HEK293 (cell line): ENCODE results near the gene ABAT.

Experiments used
- CTCF ChIA-PET: fragments of 350-600 bp; formaldehyde crosslinking; extraction: SDS; loops from one replicate; lab custom pipeline; 2021; ENCODE audit warnings: antibody characterized with exemption; lab: Yijun Ruan, JAX
- POLR2A ChIA-PET: fragments of 300-600 bp; formaldehyde crosslinking; extraction: SDS; loops from one replicate; lab custom pipeline; 2020; ENCODE audit warnings: antibody characterized with exemption, inconsistent platforms; lab: Yijun Ruan, JAX
- H3K27ac ChIP-seq: fragments of 200-500 bp; sonication (Bioruptor generic); 2 replicates; pipeline ENCODE4 v1.5.1; 2014; ENCODE audit warnings: low read depth, low read length, control low read depth, inconsistent platforms; ENCODE audit errors: extremely low read depth
- H3K36me3 ChIP-seq, 2 experiments: fragments of 200-500 bp in 1 of 2; sonication (Bioruptor generic) in 1 of 2; 1 replicate in 1 of 2; 2 replicates in 1 of 2; pipeline ENCODE4 v1.5.1; 2014 to 2017; ENCODE audit warnings: inconsistent platforms in 2 of 2, low read length in 2 of 2; ENCODE audit not compliant: control insufficient read depth in 2 of 2, insufficient read depth in 1 of 2
- H3K4me1 ChIP-seq: fragments of 200-500 bp; sonication (Bioruptor generic); 2 replicates; pipeline ENCODE4 v1.5.1; 2014; ENCODE audit warnings: mild to moderate bottlenecking, low read length, inconsistent platforms; ENCODE audit not compliant: control insufficient read depth, insufficient read depth
- H3K4me3 ChIP-seq: 2 replicates; pipeline ENCODE4 v1.5.1; 2011; ENCODE audit warnings: low read depth, mild to moderate bottlenecking, control low read depth, low read length, moderate library complexity
- H3K9me3 ChIP-seq: fragments of 200-500 bp; sonication (Bioruptor generic); 2 replicates; pipeline ENCODE4 v1.5.1; 2014; ENCODE audit warnings: low read depth, low read length, inconsistent platforms; ENCODE audit not compliant: control insufficient read depth, insufficient read depth
- BCL11A ChIP-seq: fragments of 450-650 bp; formaldehyde crosslinking; IDR thresholded peaks from 2 replicates; pipeline ENCODE4 v1.5.1; 2016; ENCODE audit warnings: low read depth, missing biosample characterization, missing genetic modification characterization
- OVOL3 ChIP-seq: fragments of 450-650 bp; formaldehyde crosslinking; IDR thresholded peaks from 2 replicates; pipeline ENCODE4 v1.5.1; 2016; ENCODE audit warnings: missing biosample characterization, missing genetic modification characterization
- PRDM1 ChIP-seq: fragments of 450-650 bp; formaldehyde crosslinking; IDR thresholded peaks from 2 replicates; pipeline ENCODE4; 2016; ENCODE audit warnings: missing biosample characterization, missing genetic modification characterization
- ZBTB21 ChIP-seq: fragments of 450-650 bp; formaldehyde crosslinking; IDR thresholded peaks from 2 replicates; pipeline ENCODE4 v1.5.1; 2017; ENCODE audit warnings: missing biosample characterization, missing genetic modification characterization
- ZBTB48 ChIP-seq: fragments of 450-650 bp; formaldehyde crosslinking; IDR thresholded peaks from 2 replicates; pipeline ENCODE4 v1.5.1; 2016; ENCODE audit warnings: missing biosample characterization, missing genetic modification characterization
- ZNF114 ChIP-seq: fragments of 450-650 bp; formaldehyde crosslinking; IDR thresholded peaks from 2 replicates; pipeline ENCODE4 v1.5.0; 2017; ENCODE audit warnings: missing biosample characterization, missing genetic modification characterization
- ZNF239 ChIP-seq: fragments of 450-650 bp; formaldehyde crosslinking; IDR thresholded peaks from 2 replicates; pipeline ENCODE4 v1.5.1; 2016; ENCODE audit warnings: missing biosample characterization, missing genetic modification characterization
- ZNF292 ChIP-seq: fragments of 450-650 bp; formaldehyde crosslinking; IDR thresholded peaks from 2 replicates; pipeline ENCODE4 v1.5.1; 2016; ENCODE audit warnings: low read depth, missing biosample characterization, missing genetic modification characterization, borderline replicate concordance
- ZNF37A ChIP-seq: fragments of 450-650 bp; IDR thresholded peaks from 2 replicates; pipeline ENCODE4 v1.5.1; 2018; ENCODE audit warnings: missing biosample characterization, missing genetic modification characterization
- ZNF394 ChIP-seq: fragments of 450-650 bp; formaldehyde crosslinking; IDR thresholded peaks from 2 replicates; pipeline ENCODE4 v1.5.1; 2016; ENCODE audit warnings: missing biosample characterization, missing genetic modification characterization, mild to moderate bottlenecking, moderate library complexity, borderline replicate concordance
- ZNF555 ChIP-seq: fragments of 450-650 bp; formaldehyde crosslinking; conservative IDR thresholded peaks from 2 replicates; pipeline ENCODE4 v1.5.1; 2017; ENCODE audit warnings: missing biosample characterization, mild to moderate bottlenecking, missing genetic modification characterization, inconsistent platforms
- ZNF624 ChIP-seq: fragments of 450-650 bp; formaldehyde crosslinking; IDR thresholded peaks from 2 replicates; pipeline ENCODE4 v1.5.1; 2017; ENCODE audit warnings: missing biosample characterization, missing genetic modification characterization
- ZNF629 ChIP-seq: fragments of 450-650 bp; formaldehyde crosslinking; IDR thresholded peaks from 2 replicates; pipeline ENCODE4 v1.5.1; 2017; ENCODE audit warnings: missing biosample characterization, missing genetic modification characterization
- ZNF658 ChIP-seq: fragments of 450-650 bp; formaldehyde crosslinking; IDR thresholded peaks from 2 replicates; pipeline ENCODE4; 2016; ENCODE audit warnings: missing biosample characterization, missing genetic modification characterization
- ZNF692 ChIP-seq: fragments of 450-650 bp; formaldehyde crosslinking; IDR thresholded peaks from 2 replicates; pipeline ENCODE4 v1.5.1; 2016; ENCODE audit warnings: missing biosample characterization, missing genetic modification characterization
- ZNF704 ChIP-seq: fragments of 450-650 bp; formaldehyde crosslinking; IDR thresholded peaks from 2 replicates; pipeline ENCODE4 v1.5.1; 2016; ENCODE audit warnings: missing biosample characterization, missing genetic modification characterization
- ZNF791 ChIP-seq: fragments of 450-650 bp; formaldehyde crosslinking; IDR thresholded peaks from 2 replicates; pipeline ENCODE4 v1.5.1; 2016; ENCODE audit warnings: missing biosample characterization, missing genetic modification characterization
- ZSCAN16 ChIP-seq: fragments of 450-650 bp; formaldehyde crosslinking; IDR thresholded peaks from 2 replicates; pipeline ENCODE4 v1.5.1; 2016; ENCODE audit warnings: missing biosample characterization, missing genetic modification characterization
- ZSCAN4 ChIP-seq: fragments of 450-650 bp; formaldehyde crosslinking; IDR thresholded peaks from 2 replicates; pipeline ENCODE4 v1.5.1; 2017; ENCODE audit warnings: missing biosample characterization, missing genetic modification characterization
- ZSCAN5A ChIP-seq: fragments of 450-650 bp; formaldehyde crosslinking; IDR thresholded peaks from 2 replicates; pipeline ENCODE4 v1.5.1; 2016; ENCODE audit warnings: missing biosample characterization, missing genetic modification characterization
- TF ChIP-seq, protein P1 (sequence below): fragments of 450-650 bp; formaldehyde crosslinking; IDR thresholded peaks from 2 replicates; pipeline ENCODE4 v1.5.1; 2016; ENCODE audit warnings: missing biosample characterization, missing genetic modification characterization
- TF ChIP-seq, protein P2 (sequence below): fragments of 450-650 bp; formaldehyde crosslinking; IDR thresholded peaks from 2 replicates; pipeline ENCODE4 v1.5.1; 2016; ENCODE audit warnings: missing biosample characterization, missing genetic modification characterization
- TF ChIP-seq, protein P3 (sequence below): fragments of 450-650 bp; IDR thresholded peaks from 2 replicates; pipeline ENCODE4 v1.5.1; 2018; ENCODE audit warnings: missing biosample characterization, mild to moderate bottlenecking, missing genetic modification characterization

ABAT gene

DNA sequence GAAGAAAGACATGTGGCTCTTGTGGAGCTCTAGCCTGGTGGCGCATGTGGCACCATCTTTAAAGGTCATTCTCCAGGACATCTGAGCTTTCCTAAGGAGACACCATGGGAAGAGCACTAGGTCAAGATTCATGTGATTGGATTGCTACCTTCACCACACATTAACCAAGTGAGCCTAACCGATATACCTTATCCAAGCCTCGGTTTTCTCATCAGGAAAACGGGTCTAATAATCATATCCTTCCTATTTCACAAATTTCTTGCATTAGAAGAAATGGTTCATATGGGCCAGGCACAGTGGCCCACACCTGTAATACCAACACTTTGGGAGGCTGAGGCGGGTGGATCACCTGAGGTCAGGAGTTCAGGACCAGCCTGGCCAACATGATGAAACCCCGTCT is 64.7 kb downstream of the ABAT start (continued):
- TF ChIP-seq ZNF629 (tag by site-specific recombination) (no peak), ZNF292 (tag by site-specific recombination) (no peak), ZNF704 (tag by site-specific recombination) (no peak)
- TF ChIP-seq, all 188 proteins: peak for 0

DNA sequence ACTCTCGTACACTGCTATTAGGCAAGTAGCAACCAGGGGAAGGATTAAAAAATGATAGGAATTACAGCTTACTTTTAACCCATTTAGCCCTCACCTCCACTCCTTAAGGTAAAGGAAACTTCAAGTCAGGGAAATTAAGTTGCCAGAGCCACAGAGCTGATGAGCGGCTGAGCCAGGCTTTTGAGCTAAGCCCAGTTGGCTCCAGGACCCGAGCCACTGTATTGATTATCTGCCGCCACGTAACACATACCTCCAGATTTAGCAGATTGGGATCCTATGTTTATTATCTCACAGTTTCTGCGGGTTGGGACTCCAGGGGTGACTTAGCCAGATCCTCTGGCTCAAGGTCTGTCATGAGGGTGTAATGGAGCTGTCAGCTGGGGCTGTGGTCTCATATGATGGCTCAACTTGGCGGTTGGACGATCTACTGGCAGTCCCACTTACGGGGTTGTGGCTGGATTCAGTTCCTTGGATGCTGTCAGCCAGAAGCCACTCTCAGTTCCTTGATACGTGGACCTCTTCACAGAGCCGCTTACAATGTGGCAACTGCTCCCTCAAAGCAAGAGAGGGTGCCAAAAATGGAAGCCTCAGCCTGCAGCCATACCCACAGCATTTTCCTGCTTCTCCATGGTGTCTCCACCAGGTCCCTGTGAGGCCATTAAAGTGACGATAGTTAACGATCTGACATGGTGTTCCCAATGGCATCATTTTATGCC is 65.7 kb downstream of the ABAT start:
- Histone ChIP-seq H3K4me1 (no peaks in the 10 kb centered on the region), H3K27ac (no peak overlapping the region), H3K9me3 (no peaks in the 10 kb centered on the region), H3K36me3 (no peaks in the 10 kb centered on the region), H3K4me3 (no peak overlapping the region)
- TF ChIP-seq PRDM1 (tag by site-specific recombination): no peak
- TF ChIP-seq ZBTB21 (tag by site-specific recombination): no peak
- no peak for TF ChIP-seq ZNF692 (tag by site-specific recombination)
- TF ChIP-seq ZNF394: no peak
- no peak for TF ChIP-seq ZNF239 (tag by site-specific recombination)
- TF ChIP-seq ZNF555 (tag by site-specific recombination): no peak
- TF ChIP-seq, protein P1, sequence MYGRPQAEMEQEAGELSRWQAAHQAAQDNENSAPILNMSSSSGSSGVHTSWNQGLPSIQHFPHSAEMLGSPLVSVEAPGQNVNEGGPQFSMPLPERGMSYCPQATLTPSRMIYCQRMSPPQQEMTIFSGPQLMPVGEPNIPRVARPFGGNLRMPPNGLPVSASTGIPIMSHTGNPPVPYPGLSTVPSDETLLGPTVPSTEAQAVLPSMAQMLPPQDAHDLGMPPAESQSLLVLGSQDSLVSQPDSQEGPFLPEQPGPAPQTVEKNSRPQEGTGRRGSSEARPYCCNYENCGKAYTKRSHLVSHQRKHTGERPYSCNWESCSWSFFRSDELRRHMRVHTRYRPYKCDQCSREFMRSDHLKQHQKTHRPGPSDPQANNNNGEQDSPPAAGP (tag by site-specific recombination): no peak
- TF ChIP-seq ZNF658 (tag by site-specific recombination): no peak
- no peak for TF ChIP-seq OVOL3 (tag by site-specific recombination)
- no peak for TF ChIP-seq ZNF114 (tag by site-specific recombination)
- TF ChIP-seq, protein P2, sequence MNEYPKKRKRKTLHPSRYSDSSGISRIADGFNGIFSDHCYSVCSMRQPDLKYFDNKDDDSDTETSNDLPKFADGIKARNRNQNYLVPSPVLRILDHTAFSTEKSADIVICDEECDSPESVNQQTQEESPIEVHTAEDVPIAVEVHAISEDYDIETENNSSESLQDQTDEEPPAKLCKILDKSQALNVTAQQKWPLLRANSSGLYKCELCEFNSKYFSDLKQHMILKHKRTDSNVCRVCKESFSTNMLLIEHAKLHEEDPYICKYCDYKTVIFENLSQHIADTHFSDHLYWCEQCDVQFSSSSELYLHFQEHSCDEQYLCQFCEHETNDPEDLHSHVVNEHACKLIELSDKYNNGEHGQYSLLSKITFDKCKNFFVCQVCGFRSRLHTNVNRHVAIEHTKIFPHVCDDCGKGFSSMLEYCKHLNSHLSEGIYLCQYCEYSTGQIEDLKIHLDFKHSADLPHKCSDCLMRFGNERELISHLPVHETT: no peak
- TF ChIP-seq ZNF37A (tag by site-specific recombination): no peak
- TF ChIP-seq ZNF624 (tag by site-specific recombination): no peak
- TF ChIP-seq ZSCAN4 (tag by site-specific recombination): no peak
- TF ChIP-seq ZBTB48 (tag by site-specific recombination): no peak
- TF ChIP-seq ZSCAN16 (tag by site-specific recombination): no peak
- TF ChIP-seq BCL11A: no peak
- TF ChIP-seq, protein P3, sequence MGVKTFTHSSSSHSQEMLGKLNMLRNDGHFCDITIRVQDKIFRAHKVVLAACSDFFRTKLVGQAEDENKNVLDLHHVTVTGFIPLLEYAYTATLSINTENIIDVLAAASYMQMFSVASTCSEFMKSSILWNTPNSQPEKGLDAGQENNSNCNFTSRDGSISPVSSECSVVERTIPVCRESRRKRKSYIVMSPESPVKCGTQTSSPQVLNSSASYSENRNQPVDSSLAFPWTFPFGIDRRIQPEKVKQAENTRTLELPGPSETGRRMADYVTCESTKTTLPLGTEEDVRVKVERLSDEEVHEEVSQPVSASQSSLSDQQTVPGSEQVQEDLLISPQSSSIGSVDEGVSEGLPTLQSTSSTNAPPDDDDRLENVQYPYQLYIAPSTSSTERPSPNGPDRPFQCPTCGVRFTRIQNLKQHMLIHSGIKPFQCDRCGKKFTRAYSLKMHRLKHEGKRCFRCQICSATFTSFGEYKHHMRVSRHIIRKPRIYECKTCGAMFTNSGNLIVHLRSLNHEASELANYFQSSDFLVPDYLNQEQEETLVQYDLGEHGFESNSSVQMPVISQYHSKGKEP (tag by site-specific recombination): no peak
- no peak for TF ChIP-seq ZNF791 (tag by site-specific recombination)
- no peak for TF ChIP-seq ZSCAN5A
- ChIA-PET CTCF (interaction anchor here (0.6 kb wide), 1 partner anchor 749 kb away, joined by 3 read pairs; no protein-coding TSS in a partner anchor), POLR2A (no interaction called here)
